ENCODE data around the gene CYP1A1.

The CYP1A1 gene

DNA sequence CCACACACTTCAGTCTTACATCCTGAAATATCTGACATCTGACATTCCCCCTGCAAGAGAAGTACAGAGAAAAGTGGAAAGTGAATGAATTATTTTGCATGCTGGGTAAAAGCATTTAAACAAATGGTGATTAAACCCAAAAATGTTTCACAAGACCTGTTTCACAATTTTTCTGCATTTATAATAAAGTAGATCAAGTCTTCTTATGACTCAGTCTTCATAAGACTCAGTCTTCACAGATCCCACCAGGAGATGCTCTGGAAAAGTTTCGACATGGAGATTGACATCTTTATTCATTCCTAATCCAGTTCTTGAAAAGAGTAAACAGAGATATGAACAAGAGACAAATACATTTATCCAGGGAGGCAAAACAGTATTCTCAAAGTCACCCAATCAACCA, 16.3 kb downstream of the CYP1A1 start:
- Histone ChIP-seq H3K4me3 (ENCODE audit: low read depth in 1 of 2, low read length in 2 of 2) (no peak overlapping the region), H3K36me3 (ENCODE audit: control insufficient read depth in 1 of 2, insufficient read depth in 2 of 2, low read length in 2 of 2) (no peaks in the 10 kb centered on the region), H3K27ac (ENCODE audit: low read depth, low read length) (no peak overlapping the region), H3K9ac (ENCODE audit: low read depth in 1 of 2, low read length in 2 of 2) (no peak overlapping the region), H3K9me3 (ENCODE audit: control insufficient read depth in 1 of 2, low read length in 2 of 2) (no peaks in the 10 kb centered on the region), H3K4me1 (ENCODE audit: control insufficient read depth in 1 of 2, insufficient read depth in 2 of 2, low read length in 2 of 2) (no peaks in the 10 kb centered on the region), H3K27me3 (ENCODE audit: control insufficient read depth in 1 of 2, insufficient read depth in 2 of 2, low read length in 2 of 2) (no peaks in the 10 kb centered on the region)

DNA sequence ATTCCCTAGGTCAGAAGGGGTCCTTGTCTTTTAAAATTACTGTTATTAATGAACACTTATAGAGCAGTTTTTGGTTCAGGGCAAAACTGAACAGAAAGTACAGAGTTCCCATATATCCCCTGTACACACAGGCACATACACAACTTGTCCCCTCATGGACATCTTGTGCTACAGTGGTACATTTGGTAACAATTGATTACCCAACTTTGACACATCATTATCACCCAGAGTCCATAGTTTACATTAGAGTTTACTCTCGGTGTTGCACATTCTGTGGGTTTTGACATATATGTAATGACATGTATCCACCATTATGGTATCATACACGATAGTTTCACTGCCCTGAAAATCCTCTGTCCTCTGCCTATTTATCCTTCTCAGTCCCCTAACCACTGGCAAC, 28.5 kb downstream of the CYP1A1 start:
- Histone ChIP-seq H3K27ac (ENCODE audit: low read depth, low read length) (no peak overlapping the region), H3K4me1 (ENCODE audit: control insufficient read depth in 1 of 2, insufficient read depth in 2 of 2, low read length in 2 of 2) (peaks cover 12 to 17% of the 10 kb centered on the region in 2 donors), H3K9me3 (ENCODE audit: control insufficient read depth in 1 of 2, low read length in 2 of 2) (no peaks in the 10 kb centered on the region), H3K36me3 (ENCODE audit: control insufficient read depth in 1 of 2, insufficient read depth in 2 of 2, low read length in 2 of 2) (no peaks in the 10 kb centered on the region), H3K4me3 (ENCODE audit: low read depth in 1 of 2, low read length in 2 of 2) (peak overlapping the region in 1 of 2 donors; percentile 92), H3K9ac (ENCODE audit: low read depth in 1 of 2, low read length in 2 of 2) (no peak overlapping the region), H3K27me3 (ENCODE audit: control insufficient read depth in 1 of 2, insufficient read depth in 2 of 2, low read length in 2 of 2) (peaks cover 0 to 3% of the 10 kb centered on the region in 2 donors)

DNA sequence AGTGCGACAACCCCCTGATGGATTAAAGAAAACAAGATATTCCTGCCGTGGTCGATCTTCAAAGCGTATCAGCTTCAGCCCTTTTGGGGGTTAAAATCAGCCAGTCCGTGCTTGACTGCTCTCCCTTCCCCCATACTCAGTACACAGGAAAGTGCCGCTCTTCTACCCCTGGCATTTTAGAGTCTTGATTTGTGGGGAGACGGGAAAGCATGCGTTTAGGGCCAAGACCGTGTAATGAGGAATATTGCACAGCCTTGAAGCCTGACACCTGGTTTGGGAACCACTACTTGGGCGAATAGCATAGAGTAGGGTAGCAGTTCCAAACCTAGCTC, 29.0 kb downstream of the CYP1A1 start:
- Histone ChIP-seq H3K27ac (ENCODE audit: low read depth, low read length) (no peak overlapping the region), H3K4me3 (ENCODE audit: low read depth in 1 of 2, low read length in 2 of 2) (peak overlapping the region; percentile 90 to 92), H3K9ac (ENCODE audit: low read depth in 1 of 2, low read length in 2 of 2) (peak overlapping the region; percentile 79 to 95), H3K9me3 (ENCODE audit: control insufficient read depth in 1 of 2, low read length in 2 of 2) (no peaks in the 10 kb centered on the region), H3K27me3 (ENCODE audit: control insufficient read depth in 1 of 2, insufficient read depth in 2 of 2, low read length in 2 of 2) (no peaks in the 10 kb centered on the region), H3K4me1 (ENCODE audit: control insufficient read depth in 1 of 2, insufficient read depth in 2 of 2, low read length in 2 of 2) (peaks cover 12 to 17% of the 10 kb centered on the region in 2 donors), H3K36me3 (ENCODE audit: control insufficient read depth in 1 of 2, insufficient read depth in 2 of 2, low read length in 2 of 2) (no peaks in the 10 kb centered on the region)

DNA sequence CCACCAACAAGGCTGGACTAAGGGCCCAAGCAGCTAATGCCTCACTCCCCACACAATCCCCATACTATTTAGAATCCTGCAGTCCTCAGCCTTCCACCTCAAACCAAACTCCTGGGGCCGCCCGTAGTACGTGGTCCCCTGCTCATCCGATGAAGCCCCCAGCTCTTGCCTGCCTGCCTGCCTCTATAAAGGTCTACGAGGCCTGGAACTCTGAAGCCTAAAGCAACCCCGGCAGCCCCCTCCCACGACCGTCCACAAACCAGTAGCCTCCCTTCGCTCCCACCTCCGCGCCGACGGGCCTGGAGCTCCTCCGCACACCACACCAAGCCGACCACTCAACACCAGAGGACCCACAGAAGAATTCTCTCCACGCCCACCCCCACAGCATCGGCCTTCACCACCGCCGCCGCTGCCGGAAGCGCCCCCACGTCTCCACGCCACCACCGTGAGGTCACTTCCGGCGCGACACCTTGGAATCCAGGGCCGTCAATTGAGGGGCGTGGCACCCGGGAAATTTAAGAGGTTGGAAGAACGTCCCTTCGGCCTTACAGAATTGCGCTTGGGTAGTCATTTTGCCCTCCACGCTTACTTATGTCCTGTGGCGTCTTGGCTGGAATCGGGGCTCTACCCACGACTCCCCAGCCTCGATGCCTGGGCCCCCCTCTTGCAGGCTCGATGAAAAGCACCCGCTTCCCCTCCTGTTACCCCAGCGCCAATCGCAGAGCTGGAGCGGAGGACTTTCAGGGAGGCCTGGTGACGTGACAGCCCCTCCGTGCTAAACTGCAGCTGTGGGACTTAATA, 29.5 kb downstream of the CYP1A1 start, which contains the start of gene EDC3:
Gene EDC3 (minus strand): TSS at position 428 of the 801 bp plus-strand sequence. CDS start 20,900 bp downstream, outside the sequence.
- Histone ChIP-seq H3K27me3 (ENCODE audit: control insufficient read depth in 1 of 2, insufficient read depth in 2 of 2, low read length in 2 of 2) (no peaks in the 10 kb centered on the region), H3K27ac (ENCODE audit: low read depth, low read length) (peak within 1 kb of the TSS; percentile 30), H3K9ac (ENCODE audit: low read depth in 1 of 2, low read length in 2 of 2) (peak within 1 kb of the TSS; percentile 79 to 95), H3K4me1 (ENCODE audit: control insufficient read depth in 1 of 2, insufficient read depth in 2 of 2, low read length in 2 of 2) (peaks cover 12 to 17% of the 10 kb centered on the region in 2 donors), H3K4me3 (ENCODE audit: low read depth in 1 of 2, low read length in 2 of 2) (peak within 1 kb of the TSS; percentile 90 to 92), H3K9me3 (ENCODE audit: control insufficient read depth in 1 of 2, low read length in 2 of 2) (no peaks in the 10 kb centered on the region), H3K36me3 (ENCODE audit: control insufficient read depth in 1 of 2, insufficient read depth in 2 of 2, low read length in 2 of 2) (no peaks in the 10 kb centered on the region)

DNA sequence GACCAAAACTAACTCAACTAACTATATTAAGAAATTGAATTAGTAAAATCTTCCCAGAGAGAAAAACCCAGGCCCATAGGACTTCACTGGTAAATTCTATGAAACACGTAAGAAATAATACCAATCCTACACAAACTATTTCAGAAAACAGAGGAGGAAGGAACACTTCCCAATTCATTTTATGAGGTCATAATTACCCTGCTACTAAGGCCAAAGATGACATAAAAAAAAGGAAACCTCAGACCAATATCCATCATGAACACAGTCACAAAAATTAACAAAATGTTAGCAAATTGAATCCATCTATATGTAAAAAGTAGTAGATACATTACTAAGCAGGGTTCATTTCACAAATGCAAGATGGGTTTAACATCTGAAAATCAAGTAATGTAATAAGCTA, 33.0 kb downstream of the CYP1A1 start:
- Histone ChIP-seq H3K4me3 (ENCODE audit: low read depth in 1 of 2, low read length in 2 of 2) (no peak overlapping the region), H3K36me3 (ENCODE audit: control insufficient read depth in 1 of 2, insufficient read depth in 2 of 2, low read length in 2 of 2) (no peaks in the 10 kb centered on the region), H3K27ac (ENCODE audit: low read depth, low read length) (no peak overlapping the region), H3K27me3 (ENCODE audit: control insufficient read depth in 1 of 2, insufficient read depth in 2 of 2, low read length in 2 of 2) (no peaks in the 10 kb centered on the region), H3K4me1 (ENCODE audit: control insufficient read depth in 1 of 2, insufficient read depth in 2 of 2, low read length in 2 of 2) (peaks cover 12 to 17% of the 10 kb centered on the region in 2 donors), H3K9me3 (ENCODE audit: control insufficient read depth in 1 of 2, low read length in 2 of 2) (no peaks in the 10 kb centered on the region), H3K9ac (ENCODE audit: low read depth in 1 of 2, low read length in 2 of 2) (no peak overlapping the region)

- Histone ChIP-seq H3K27me3 (ENCODE audit: control insufficient read depth in 1 of 2, insufficient read depth in 2 of 2, low read length in 2 of 2) (no peaks in the 10 kb centered on the region), H3K27ac (ENCODE audit: low read depth, low read length) (no peak overlapping the region), H3K4me3 (ENCODE audit: low read depth in 1 of 2, low read length in 2 of 2) (no peak overlapping the region), H3K4me1 (ENCODE audit: control insufficient read depth in 1 of 2, insufficient read depth in 2 of 2, low read length in 2 of 2) (no peaks in the 10 kb centered on the region), H3K9me3 (ENCODE audit: control insufficient read depth in 1 of 2, low read length in 2 of 2) (no peaks in the 10 kb centered on the region), H3K9ac (ENCODE audit: low read depth in 1 of 2, low read length in 2 of 2) (no peak overlapping the region), H3K36me3 (ENCODE audit: control insufficient read depth in 1 of 2, insufficient read depth in 2 of 2, low read length in 2 of 2) (peaks cover 3 to 4% of the 10 kb centered on the region in 2 donors)
Observed at GRCh38 chr15:74683758-74684157, 41.6 kb downstream of the CYP1A1 start.

DNA sequence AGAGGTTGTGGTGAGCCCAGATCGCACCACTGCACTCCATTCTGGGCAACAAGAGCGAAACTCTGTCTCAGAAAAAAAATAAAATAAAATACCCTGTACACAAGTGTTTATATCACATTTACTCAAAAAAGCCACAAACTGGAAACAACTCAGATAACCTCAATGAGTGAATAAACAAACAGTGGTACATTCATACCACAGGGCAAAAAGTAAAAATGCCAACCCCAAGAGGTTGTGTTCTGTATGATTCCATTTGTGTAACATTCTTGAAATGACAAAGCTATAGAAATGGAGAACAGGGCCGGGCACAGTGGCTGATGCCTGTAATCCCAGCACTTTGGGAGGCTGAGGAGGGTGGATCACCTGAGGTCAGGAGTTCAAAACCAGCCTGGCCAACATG, 42.4 kb downstream of the CYP1A1 start:
- no peak overlapping the region for H3K9ac ChIP-seq (ENCODE audit: low read depth in 1 of 2, low read length in 2 of 2)
- H3K27ac ChIP-seq (ENCODE audit: low read depth, low read length) = no peak overlapping the region
- no peaks in the 10 kb centered on the region for H3K27me3 ChIP-seq (ENCODE audit: control insufficient read depth in 1 of 2, insufficient read depth in 2 of 2, low read length in 2 of 2)
- H3K9me3 ChIP-seq (ENCODE audit: control insufficient read depth in 1 of 2, low read length in 2 of 2) = no peaks in the 10 kb centered on the region
- no peak overlapping the region for H3K4me3 ChIP-seq (ENCODE audit: low read depth in 1 of 2, low read length in 2 of 2)
- peaks cover 3 to 4% of the 10 kb centered on the region in 2 donors for H3K36me3 ChIP-seq (ENCODE audit: control insufficient read depth in 1 of 2, insufficient read depth in 2 of 2, low read length in 2 of 2)
- H3K4me1 ChIP-seq (ENCODE audit: control insufficient read depth in 1 of 2, insufficient read depth in 2 of 2, low read length in 2 of 2) = no peaks in the 10 kb centered on the region

GRCh38 chr15:74680456-74680855, 44.9 kb downstream of the CYP1A1 start:
- Histone ChIP-seq H3K9me3 (ENCODE audit: control insufficient read depth in 1 of 2, low read length in 2 of 2) (no peaks in the 10 kb centered on the region), H3K4me3 (ENCODE audit: low read depth in 1 of 2, low read length in 2 of 2) (no peak overlapping the region), H3K36me3 (ENCODE audit: control insufficient read depth in 1 of 2, insufficient read depth in 2 of 2, low read length in 2 of 2) (peaks cover 0 to 3% of the 10 kb centered on the region in 2 donors), H3K27me3 (ENCODE audit: control insufficient read depth in 1 of 2, insufficient read depth in 2 of 2, low read length in 2 of 2) (no peaks in the 10 kb centered on the region), H3K27ac (ENCODE audit: low read depth, low read length) (no peak overlapping the region), H3K9ac (ENCODE audit: low read depth in 1 of 2, low read length in 2 of 2) (no peak overlapping the region), H3K4me1 (ENCODE audit: control insufficient read depth in 1 of 2, insufficient read depth in 2 of 2, low read length in 2 of 2) (no peaks in the 10 kb centered on the region)

DNA sequence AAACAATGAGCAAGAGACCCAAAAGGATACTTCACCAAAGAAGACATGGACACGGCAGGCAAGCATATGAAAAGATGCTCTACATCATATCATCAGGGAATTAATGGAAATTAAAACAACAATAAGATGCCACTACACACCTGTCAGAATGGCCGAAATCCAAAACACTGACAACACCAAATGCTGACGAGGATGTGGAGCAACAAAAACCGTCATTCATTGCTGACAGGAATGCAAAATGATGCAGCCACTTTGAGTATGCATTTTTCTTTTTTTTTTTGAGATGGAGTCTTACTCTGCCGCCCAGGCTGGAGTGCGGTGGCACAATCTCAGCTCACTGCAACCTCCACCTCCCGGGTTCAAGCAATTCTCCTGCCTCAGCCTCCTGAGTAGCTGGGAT, 48.5 kb downstream of the CYP1A1 start:
- H3K4me3 ChIP-seq (ENCODE audit: low read depth in 1 of 2, low read length in 2 of 2) = no peak overlapping the region
- H3K27ac ChIP-seq (ENCODE audit: low read depth, low read length) = no peak overlapping the region
- H3K27me3 ChIP-seq (ENCODE audit: control insufficient read depth in 1 of 2, insufficient read depth in 2 of 2, low read length in 2 of 2) = no peaks in the 10 kb centered on the region
- H3K9me3 ChIP-seq (ENCODE audit: control insufficient read depth in 1 of 2, low read length in 2 of 2) = no peaks in the 10 kb centered on the region
- H3K9ac ChIP-seq (ENCODE audit: low read depth in 1 of 2, low read length in 2 of 2) = no peak overlapping the region
- no peaks in the 10 kb centered on the region for H3K4me1 ChIP-seq (ENCODE audit: control insufficient read depth in 1 of 2, insufficient read depth in 2 of 2, low read length in 2 of 2)
- peaks cover 12 to 17% of the 10 kb centered on the region in 2 donors for H3K36me3 ChIP-seq (ENCODE audit: control insufficient read depth in 1 of 2, insufficient read depth in 2 of 2, low read length in 2 of 2)

DNA sequence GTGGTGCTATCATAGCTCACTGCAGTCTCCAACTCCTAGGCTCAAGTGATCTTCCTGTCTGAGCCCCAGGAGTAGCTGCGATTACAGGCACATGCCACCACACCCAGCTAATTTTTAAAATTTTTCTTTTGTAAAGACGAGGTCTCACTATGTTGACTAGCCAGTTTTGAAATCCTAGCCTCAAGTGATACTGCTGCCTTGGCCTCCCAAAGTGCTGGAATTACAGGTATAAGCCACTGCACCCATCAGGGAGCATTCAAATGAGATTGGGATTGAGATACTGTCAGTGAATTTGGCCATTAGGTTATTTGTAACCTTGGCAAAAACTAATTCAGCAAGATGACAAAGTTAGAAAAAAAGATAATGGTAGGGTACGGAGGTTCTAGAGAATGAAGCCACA, 51.2 kb downstream of the CYP1A1 start:
- Histone ChIP-seq H3K4me3 (ENCODE audit: low read depth in 1 of 2, low read length in 2 of 2) (no peak overlapping the region), H3K27me3 (ENCODE audit: control insufficient read depth in 1 of 2, insufficient read depth in 2 of 2, low read length in 2 of 2) (no peaks in the 10 kb centered on the region), H3K36me3 (ENCODE audit: control insufficient read depth in 1 of 2, insufficient read depth in 2 of 2, low read length in 2 of 2) (peaks cover 22 to 34% of the 10 kb centered on the region in 2 donors), H3K9ac (ENCODE audit: low read depth in 1 of 2, low read length in 2 of 2) (no peak overlapping the region), H3K9me3 (ENCODE audit: control insufficient read depth in 1 of 2, low read length in 2 of 2) (no peaks in the 10 kb centered on the region), H3K27ac (ENCODE audit: low read depth, low read length) (no peak overlapping the region), H3K4me1 (ENCODE audit: control insufficient read depth in 1 of 2, insufficient read depth in 2 of 2, low read length in 2 of 2) (no peaks in the 10 kb centered on the region)
